Liver (tissue), 9 donors: ENCODE results near the gene GPC1. TPM values are rescaled to one million over a fixed set of nuclear protein-coding genes. Genes with fewer than 3 reads are reported as not detected.
A peak's percentile ranks its signal among the peaks of the same experiment; 100 is the strongest.

Source experiments
- DNase-seq: peaks from one replicate; pipeline ENCODE4 v3.0.0-alpha.2; 2017; ENCODE audit warnings: low spot score
- H3K27ac ChIP-seq, 2 donors: one replicate each; pipeline ENCODE4 v1.7.0; 2013; ENCODE audit warnings: inconsistent platforms in 2 of 2, low read length in 2 of 2, control low read depth in 1 of 2, low read depth in 1 of 2, mild to moderate bottlenecking in 1 of 2
- H3K27me3 ChIP-seq, 4 donors: one replicate each; pipeline versions ENCODE4 v1.6.1 to v1.7.0; 2013; ENCODE audit warnings: low read length in 3 of 4, inconsistent platforms in 1 of 4, mild to moderate bottlenecking in 1 of 4, moderate library complexity in 1 of 4; ENCODE audit not compliant: control insufficient read depth in 4 of 4, insufficient read depth in 4 of 4
- H3K36me3 ChIP-seq, 4 donors: one replicate each; pipeline versions ENCODE4 v1.6.1 to v1.7.0; 2013; ENCODE audit warnings: low read length in 3 of 4, mild to moderate bottlenecking in 3 of 4, low read depth in 1 of 4, moderate library complexity in 1 of 4; ENCODE audit not compliant: control insufficient read depth in 4 of 4, insufficient read depth in 3 of 4
- H3K4me1 ChIP-seq, 4 donors: one replicate each; pipeline versions ENCODE4 v1.6.1 to v1.7.0; 2013; ENCODE audit warnings: low read length in 3 of 4, mild to moderate bottlenecking in 3 of 4, moderate library complexity in 1 of 4; ENCODE audit not compliant: control insufficient read depth in 4 of 4, insufficient read depth in 4 of 4
- H3K4me3 ChIP-seq, 3 donors: one replicate each; pipeline versions ENCODE4 v1.6.1 to v1.7.0; 2013; ENCODE audit warnings: low read length in 3 of 3, control low read depth in 1 of 3, low read depth in 1 of 3, mild to moderate bottlenecking in 1 of 3
- H3K9ac ChIP-seq, 2 donors: one replicate each; pipeline ENCODE4 v1.7.0; 2013; ENCODE audit warnings: low read length in 2 of 2, mild to moderate bottlenecking in 2 of 2, moderate library complexity in 2 of 2, control low read depth in 1 of 2, low read depth in 1 of 2
- H3K9me3 ChIP-seq, 4 donors: one replicate each; pipeline versions ENCODE4 v1.6.1 to v1.7.0; 2013; ENCODE audit warnings: low read length in 3 of 4; ENCODE audit not compliant: control insufficient read depth in 4 of 4
- ATF3 ChIP-seq: IDR thresholded peaks from 2 replicates; pipeline ENCODE4 v1.6.1; 2016; ENCODE audit warnings: antibody characterized with exemption
- EGR1 ChIP-seq, 2 donors: IDR thresholded peaks; 2 replicates each; pipeline ENCODE4 v1.6.1; 2016 to 2018; ENCODE audit warnings: antibody characterized with exemption in 2 of 2, low read depth in 2 of 2
- FOXA1 ChIP-seq: IDR thresholded peaks from 2 replicates; pipeline ENCODE4 v1.6.1; 2016; ENCODE audit warnings: antibody characterized with exemption
- FOXA2 ChIP-seq: IDR thresholded peaks from 2 replicates; pipeline ENCODE4 v1.6.1; 2016; ENCODE audit warnings: antibody characterized with exemption
- GABPA ChIP-seq, 2 donors: IDR thresholded peaks in 1 of 2; conservative IDR thresholded peaks in 1 of 2; 2 replicates each; pipeline ENCODE4 v1.6.1; 2016; ENCODE audit warnings: antibody characterized with exemption in 2 of 2, mild to moderate bottlenecking in 1 of 2, moderate library complexity in 1 of 2
- HNF4A ChIP-seq, 2 donors: conservative IDR thresholded peaks; 2 replicates each; pipeline ENCODE4 v1.6.1; 2016; ENCODE audit warnings: antibody characterized with exemption in 2 of 2, mild to moderate bottlenecking in 2 of 2
- HNF4G ChIP-seq: IDR thresholded peaks from 2 replicates; pipeline ENCODE4 v1.6.1; 2016; ENCODE audit warnings: antibody characterized with exemption
- JUND ChIP-seq, 2 donors: IDR thresholded peaks; 2 replicates each; pipeline ENCODE4 v1.6.1; 2016; ENCODE audit warnings: antibody characterized with exemption in 2 of 2
- NR2F2 ChIP-seq: IDR thresholded peaks from 2 replicates; pipeline ENCODE4 v1.6.1; 2016; ENCODE audit warnings: antibody characterized with exemption
- RAD21 ChIP-seq, 2 donors: IDR thresholded peaks; 2 replicates each; pipeline ENCODE4 v1.6.1; 2016; ENCODE audit warnings: antibody characterized with exemption in 2 of 2, mild to moderate bottlenecking in 2 of 2
- REST ChIP-seq: IDR thresholded peaks from 2 replicates; pipeline ENCODE4 v1.6.1; 2016; ENCODE audit warnings: antibody characterized with exemption, mild to moderate bottlenecking
- RXRA ChIP-seq, 2 donors: IDR thresholded peaks; 2 replicates each; pipeline ENCODE4 v1.6.1; 2017 to 2018; ENCODE audit warnings: antibody characterized with exemption in 2 of 2, mild to moderate bottlenecking in 1 of 2
- SP1 ChIP-seq: IDR thresholded peaks from 2 replicates; pipeline ENCODE4 v1.6.1; 2018; ENCODE audit warnings: antibody characterized with exemption, mild to moderate bottlenecking
- TAF1 ChIP-seq: conservative IDR thresholded peaks from 2 replicates; pipeline ENCODE4 v1.6.1; 2016; ENCODE audit warnings: antibody characterized with exemption, mild to moderate bottlenecking
- YY1 ChIP-seq: IDR thresholded peaks from 2 replicates; pipeline ENCODE4 v1.6.1; 2016; ENCODE audit warnings: antibody characterized with exemption, mild to moderate bottlenecking
- WGBS: extraction: QIAGEN DNeasy Blood & Tissue Kit; methylation state at CpG from one replicate; pipeline ENCODE4 v1.1.7; 2013; 5-methylcytosine and 5-hydroxymethylcytosine counted together
- polyA plus RNA-seq, 2 donors: library from polyadenylated mRNA; stranded (reverse) in 1 of 2; unstranded in 1 of 2; fragments of 200-250 nt in 1 of 2; fragments of >200 nt in 1 of 2; fragmentation: Nextera tagmentation in 1 of 2; extraction: Ambion mirVana in 1 of 2; gene quantifications; one replicate each; pipeline versions ENCODE4 v1.2.1 to v1.2.3, GENCODE V29; 2013 to 2015
- total RNA-seq, 2 donors: library from RNA; depleted of rRNA; stranded (reverse); fragments of >200 nt; gene quantifications; one replicate each; pipeline ENCODE4 v1.2.3, GENCODE V29; 2014
- TF ChIP-seq, protein P1 (sequence below): fragments of 150-350 bp; IDR thresholded peaks from 2 replicates; pipeline ENCODE4 v1.5.1; 2017; ENCODE audit warnings: improper control_type of control experiment, low read depth, low read length; ENCODE audit not compliant: missing input control
- TF ChIP-seq, protein P2 (sequence below): IDR thresholded peaks from 2 replicates; pipeline ENCODE4 v1.6.1; 2016; ENCODE audit warnings: antibody characterized with exemption
- TF ChIP-seq, protein P3 (sequence below): IDR thresholded peaks from 2 replicates; pipeline ENCODE4 v1.6.1; 2016; ENCODE audit warnings: antibody characterized with exemption
- donor health status: healthy.
- donor health status: healthy.
- donor health status: healthy.
- donor health status: healthy.
- donor health status: healthy.

The GPC1 gene
- total and polyA plus RNA-seq, 4 donors = 3.2 to 41.0 (median 9.1) TPM

DNA sequence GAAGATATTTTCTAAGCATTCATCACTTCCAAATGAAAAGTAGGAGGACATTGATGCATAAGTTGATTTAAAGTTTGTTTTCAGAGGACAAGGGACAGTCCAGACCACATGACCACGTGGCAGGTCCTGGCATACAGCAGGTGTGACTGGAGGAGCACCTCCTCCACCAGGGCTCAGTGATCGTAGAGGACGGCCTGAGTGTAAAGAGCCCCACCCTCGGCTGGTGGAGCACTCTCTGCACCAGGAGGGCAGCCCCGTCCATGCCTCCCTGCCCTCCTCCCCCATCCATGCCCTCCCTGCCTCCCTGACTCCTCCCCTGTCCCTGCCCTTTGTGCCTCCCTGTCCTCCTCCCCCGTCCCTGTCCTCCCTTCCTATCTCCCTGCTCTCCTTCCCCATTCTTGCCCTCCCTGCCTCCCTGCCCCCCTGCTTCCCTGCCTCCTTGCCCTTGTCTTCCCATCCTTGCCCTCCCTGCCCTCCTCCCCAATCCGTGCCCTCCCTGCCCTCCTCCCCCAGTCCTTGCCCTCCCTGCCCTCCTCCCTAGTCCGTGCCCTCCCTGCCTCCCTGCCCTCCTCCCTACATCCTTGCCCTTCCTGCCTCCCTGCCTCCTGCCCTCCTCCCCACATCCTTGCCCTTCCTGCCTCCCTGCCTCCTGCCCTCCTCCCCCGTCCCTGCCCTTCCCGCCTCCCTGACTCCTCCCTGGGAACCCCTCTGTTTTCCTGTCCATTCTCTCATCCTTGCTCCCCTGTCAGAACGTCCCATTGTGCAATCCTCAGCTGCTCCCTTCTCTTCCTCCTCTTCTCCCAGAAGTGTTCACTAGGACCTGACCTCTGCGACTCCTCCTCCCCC lies 74.4 kb downstream of the GPC1 start:
- 85% methylated on average over 12 of the region's 12 CpGs for WGBS
- H3K27me3 ChIP-seq = no peaks in the 10 kb centered on the region
- H3K9ac ChIP-seq = no peak overlapping the region
- DNase-seq = peak; percentile 14
- no peak overlapping the region for H3K4me3 ChIP-seq
- H3K4me1 ChIP-seq = no peaks in the 10 kb centered on the region
- TF ChIP-seq ATF3 (no peak), REST (no peak), FOXA1 (no peak), HNF4A (conservative IDR thresholded peaks at IDR 0.05) (no peak), HNF4G (no peak), JUND (IDR thresholded peaks at IDR 0.05) (no peak), GABPA (IDR thresholded peaks at IDR 0.05 in 1 of 2, conservative IDR thresholded peaks at IDR 0.05 in 1 of 2) (no peak), YY1 (no peak), TAF1 (no peak), EGR1 (IDR thresholded peaks at IDR 0.05; ENCODE audit: low read depth in 2 of 2) (no peak), SP1 (no peak), RXRA (IDR thresholded peaks at IDR 0.05) (no peak), FOXA2 (no peak), RAD21 (IDR thresholded peaks at IDR 0.05) (no peak), NR2F2 (no peak)
- TF ChIP-seq, protein P1, sequence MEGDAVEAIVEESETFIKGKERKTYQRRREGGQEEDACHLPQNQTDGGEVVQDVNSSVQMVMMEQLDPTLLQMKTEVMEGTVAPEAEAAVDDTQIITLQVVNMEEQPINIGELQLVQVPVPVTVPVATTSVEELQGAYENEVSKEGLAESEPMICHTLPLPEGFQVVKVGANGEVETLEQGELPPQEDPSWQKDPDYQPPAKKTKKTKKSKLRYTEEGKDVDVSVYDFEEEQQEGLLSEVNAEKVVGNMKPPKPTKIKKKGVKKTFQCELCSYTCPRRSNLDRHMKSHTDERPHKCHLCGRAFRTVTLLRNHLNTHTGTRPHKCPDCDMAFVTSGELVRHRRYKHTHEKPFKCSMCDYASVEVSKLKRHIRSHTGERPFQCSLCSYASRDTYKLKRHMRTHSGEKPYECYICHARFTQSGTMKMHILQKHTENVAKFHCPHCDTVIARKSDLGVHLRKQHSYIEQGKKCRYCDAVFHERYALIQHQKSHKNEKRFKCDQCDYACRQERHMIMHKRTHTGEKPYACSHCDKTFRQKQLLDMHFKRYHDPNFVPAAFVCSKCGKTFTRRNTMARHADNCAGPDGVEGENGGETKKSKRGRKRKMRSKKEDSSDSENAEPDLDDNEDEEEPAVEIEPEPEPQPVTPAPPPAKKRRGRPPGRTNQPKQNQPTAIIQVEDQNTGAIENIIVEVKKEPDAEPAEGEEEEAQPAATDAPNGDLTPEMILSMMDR = no peak
- TF ChIP-seq, protein P2, sequence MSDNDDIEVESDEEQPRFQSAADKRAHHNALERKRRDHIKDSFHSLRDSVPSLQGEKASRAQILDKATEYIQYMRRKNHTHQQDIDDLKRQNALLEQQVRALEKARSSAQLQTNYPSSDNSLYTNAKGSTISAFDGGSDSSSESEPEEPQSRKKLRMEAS = no peak
- TF ChIP-seq, protein P3, sequence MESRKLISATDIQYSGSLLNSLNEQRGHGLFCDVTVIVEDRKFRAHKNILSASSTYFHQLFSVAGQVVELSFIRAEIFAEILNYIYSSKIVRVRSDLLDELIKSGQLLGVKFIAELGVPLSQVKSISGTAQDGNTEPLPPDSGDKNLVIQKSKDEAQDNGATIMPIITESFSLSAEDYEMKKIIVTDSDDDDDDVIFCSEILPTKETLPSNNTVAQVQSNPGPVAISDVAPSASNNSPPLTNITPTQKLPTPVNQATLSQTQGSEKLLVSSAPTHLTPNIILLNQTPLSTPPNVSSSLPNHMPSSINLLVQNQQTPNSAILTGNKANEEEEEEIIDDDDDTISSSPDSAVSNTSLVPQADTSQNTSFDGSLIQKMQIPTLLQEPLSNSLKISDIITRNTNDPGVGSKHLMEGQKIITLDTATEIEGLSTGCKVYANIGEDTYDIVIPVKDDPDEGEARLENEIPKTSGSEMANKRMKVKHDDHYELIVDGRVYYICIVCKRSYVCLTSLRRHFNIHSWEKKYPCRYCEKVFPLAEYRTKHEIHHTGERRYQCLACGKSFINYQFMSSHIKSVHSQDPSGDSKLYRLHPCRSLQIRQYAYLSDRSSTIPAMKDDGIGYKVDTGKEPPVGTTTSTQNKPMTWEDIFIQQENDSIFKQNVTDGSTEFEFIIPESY = no peak
- H3K9me3 ChIP-seq = no peaks in the 10 kb centered on the region
- peaks cover 0 to 12% (median 5%) of the 10 kb centered on the region in 4 donors for H3K36me3 ChIP-seq
- no peak overlapping the region for H3K27ac ChIP-seq
